Superior temporal gyrus (tissue), 1 donor: ENCODE measurements around the gene APBA2.

Source experiments
- DNase-seq: peaks from one replicate; pipeline ENCODE4 v3.0.0-alpha.2; 2016; ENCODE audit errors: extremely low spot score

Gene APBA2

DNA sequence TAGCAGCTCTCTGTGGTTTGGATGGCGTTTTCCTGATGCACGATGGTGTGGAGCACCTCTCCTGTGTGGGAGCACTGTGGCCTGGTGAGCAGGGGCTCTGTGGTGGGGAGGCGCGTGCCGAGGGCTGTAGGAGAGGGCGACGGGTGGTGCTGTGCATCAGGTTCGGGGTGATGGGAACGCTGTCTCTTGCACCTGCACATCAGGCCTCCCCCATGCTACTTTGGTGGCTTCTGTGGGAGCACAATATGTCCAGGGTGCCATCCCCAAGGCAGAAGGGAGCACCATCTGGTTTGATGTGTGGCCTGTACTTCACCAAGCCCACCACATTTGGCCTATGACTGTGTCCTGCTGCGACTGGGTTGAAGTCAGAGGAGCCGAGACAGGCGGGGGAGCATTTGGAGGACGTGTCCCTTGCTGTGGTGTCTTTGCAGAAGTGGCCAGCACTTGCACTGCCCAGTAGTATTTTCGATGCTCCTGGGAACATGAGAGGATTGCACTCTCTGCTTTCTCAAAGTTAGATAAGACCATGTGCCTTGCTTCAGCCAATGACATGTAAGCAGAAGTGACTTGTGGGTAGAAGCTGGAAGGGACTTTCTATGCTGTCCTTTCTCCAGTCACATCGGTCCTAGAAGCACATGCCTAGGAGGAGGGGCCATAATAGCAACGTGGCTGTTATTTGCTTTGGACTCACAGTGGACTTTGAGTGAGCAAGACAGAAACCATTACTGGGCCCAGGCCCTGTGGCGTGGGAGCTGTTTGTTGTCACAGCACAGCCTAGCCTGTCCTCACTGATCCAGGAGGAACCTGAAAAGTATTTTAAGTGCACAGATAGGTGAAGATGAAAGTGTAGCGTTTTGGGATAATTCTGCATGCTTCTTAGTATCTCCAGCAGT is 72.1 kb downstream of the APBA2 start:
- DNase-seq, result no peak

DNA sequence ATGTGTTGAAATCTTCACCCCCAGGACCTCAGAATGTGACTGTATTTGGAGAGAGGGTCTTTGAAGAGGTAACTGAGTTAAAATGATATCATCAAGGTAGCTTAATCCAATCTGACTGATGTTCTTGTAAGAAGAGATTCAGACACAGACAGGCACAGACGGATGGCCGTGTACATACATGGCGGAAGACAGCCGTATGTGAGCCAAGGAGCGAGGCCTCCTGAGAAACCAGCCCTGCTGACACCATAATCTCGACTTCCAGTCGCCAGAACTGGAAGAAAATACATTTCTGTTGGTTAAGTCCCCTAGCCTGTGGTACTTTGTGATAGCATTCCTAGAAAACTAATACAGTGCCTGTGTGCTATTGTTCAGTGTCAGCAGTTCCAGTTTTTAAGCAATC is 73.6 kb downstream of the APBA2 start:
- no peak for DNase-seq

DNA sequence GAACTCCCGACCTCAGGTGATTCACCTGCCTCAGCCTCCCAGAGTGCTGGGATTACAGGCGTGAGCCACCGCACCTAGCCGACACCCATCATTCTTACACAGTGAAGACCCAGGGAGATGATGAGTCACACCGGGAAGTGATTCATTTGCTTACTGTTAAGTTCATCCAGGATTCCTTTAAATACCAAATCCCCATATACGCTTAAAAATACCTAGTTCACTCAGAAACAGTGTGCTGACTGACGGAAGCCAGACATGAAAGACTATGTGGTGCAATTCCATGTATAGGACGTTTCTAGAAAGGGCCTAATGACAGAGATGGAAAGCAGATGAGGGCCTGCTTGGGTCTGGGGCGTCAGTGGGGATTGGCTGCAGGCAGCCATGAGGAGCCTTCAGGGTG is 75.2 kb downstream of the APBA2 start:
- DNase-seq, result no peak

DNA sequence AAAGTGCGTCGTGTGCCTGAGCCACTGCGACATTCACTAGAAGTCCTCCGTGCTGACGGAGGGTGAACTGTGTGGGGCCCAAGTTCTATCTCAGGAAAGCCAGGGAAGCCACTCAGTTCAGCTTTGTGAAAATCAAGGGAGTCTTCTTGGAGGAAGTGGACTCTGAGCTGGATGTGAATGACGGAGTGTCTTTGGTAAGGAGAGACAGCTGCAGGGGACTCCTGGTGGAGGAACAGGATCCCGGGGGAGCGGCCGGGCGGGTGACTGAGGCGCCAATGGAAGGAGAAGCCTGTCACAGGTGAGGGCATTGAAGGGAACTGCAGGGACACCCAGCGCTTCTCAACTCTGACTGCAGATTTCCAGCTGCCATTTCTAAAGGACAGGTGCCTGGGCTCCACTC is 75.6 kb downstream of the APBA2 start:
- no peak for DNase-seq

DNA sequence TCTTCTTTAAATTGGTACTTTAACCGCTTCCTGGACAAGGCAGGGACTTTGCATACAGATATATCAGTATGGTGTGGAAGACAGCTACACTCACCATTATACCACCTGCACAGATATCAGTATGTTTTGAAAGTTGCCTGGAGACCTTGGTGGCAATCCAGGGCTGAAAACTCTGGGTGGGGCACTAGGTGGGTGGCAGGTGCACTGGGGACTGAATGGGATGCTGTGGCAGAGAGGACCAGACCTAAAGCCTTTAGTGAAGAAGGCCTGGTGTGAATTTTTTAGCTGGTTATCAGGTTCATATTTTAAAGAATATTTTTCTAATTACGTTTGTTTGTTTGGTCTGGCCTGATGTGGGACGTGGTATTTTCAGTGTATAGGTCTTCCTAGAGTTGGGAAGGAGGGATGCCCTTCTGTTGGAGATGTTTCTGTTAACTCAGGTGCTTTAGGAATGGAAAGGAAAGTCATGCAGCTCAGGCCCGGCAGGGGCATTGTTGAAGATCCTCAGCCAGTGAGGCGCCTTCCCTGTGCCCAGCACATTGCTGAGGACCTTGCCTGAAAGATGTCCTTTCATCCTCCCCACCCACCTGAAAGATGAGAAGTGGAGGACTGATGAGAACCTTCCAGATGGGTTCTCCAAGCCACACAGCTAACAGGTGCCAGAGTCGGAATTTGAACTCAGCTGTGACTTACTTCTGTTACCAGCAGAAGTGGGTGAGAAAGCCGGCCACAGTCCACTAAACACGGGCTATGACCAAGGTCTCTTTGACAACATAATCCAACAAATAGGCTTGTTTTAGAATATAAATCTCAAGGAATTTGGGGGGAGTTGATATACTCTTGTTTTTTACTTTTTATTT is 77.3 kb downstream of the APBA2 start:
- no peak for DNase-seq

DNA sequence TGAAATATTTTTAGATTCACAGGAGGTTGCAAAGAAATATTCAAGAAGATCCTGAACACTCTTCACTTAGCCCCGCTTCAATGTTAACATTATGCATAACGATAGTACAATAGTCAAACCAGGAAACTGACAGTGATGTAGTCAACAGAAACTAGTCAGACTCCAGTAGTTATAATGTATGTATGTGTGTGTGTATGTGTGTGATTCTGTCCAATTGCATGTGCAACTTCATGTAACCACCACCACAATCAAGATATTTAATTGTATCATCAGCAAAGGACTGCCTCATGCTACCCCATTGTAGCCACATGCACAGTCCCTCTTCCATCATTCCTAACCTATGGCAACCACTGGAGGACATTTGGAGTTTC is 77.9 kb downstream of the APBA2 start:
- no peak for DNase-seq

DNA sequence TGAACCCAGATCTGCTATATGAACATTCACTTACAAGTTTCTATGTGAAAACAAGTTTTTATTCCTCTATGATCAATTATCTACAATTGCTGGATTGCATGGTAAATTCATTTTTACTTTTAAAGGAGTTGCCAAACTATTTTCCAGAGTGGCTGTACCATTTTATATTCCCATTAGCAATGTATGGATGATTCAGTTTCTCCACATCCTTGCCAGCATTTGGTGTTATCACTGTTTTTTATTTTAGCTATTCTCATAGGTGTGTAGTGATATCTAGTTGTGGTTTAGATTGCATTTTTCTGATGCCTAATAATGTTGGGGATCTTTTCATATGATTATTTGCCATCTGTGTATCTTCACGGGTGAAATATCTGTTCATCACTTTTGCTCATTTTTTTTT is 78.3 kb downstream of the APBA2 start:
- no peak for DNase-seq

DNA sequence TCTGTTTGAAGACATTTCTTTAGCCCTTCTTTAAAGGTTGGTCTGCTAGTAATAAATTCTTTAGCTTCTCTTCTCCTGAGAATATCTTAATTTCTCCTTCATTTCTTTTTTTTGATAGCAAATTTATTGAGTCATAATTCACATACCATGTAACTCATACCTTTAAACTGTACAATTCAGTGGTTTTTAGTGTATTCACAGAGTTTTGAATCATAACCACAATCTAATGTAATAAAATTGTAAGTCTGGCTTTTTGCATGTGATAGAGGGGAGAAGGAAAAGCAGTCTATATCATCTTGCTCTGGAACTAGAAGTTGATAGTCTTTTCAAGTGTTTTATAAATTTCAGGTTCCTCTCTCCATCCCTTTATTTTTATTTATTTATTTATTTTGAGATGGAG is 81.3 kb downstream of the APBA2 start:
- DNase-seq, result no peak

DNA sequence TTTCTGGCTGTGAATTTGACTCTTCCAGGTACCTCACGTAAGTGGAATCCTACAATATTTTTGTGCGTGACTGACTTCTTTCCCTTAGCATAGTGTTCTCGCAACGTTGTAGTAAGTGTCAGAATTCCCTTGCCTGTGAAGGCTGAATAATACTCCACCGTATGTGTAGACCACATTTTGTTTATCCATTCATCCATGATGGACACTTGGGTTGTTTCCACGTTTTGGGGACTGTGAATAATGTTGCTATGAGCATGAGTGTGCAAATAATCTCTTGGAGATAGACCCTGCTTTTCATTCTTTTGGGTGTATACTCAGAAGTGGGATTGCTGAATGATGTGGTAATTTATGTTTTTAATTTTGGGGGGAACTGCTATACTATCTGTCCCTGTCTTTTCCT is 82.2 kb downstream of the APBA2 start:
- no peak for DNase-seq

DNA sequence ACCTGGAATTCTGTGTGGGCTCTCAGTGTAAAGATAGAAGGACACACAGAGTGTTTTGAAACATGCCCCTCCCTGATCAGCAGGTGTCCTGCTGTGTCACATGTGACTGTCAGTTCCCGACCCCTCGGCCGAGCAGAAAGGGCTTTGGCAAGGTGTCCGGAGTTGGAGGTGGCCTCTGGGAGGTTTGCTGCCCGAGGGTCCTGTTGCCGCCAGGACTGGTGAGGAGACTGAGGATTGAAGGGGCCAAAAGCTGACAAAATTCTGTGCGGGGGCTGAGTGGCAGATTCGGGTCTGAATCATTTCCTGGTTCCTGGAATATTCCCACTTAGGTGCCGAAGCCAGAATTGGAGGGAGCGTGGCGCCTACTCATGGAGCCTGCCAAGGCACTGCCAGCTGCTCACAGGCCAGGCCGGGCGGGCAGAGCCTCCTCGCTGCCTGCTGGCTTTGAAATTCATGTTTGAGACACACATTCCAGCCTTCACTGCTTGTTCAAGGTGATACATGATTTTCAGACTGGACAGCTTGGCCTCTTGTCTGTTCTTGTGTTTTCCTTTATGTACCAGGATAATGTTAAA is 83.8 kb downstream of the APBA2 start:
- DNase-seq, result peak; percentile 76

DNA sequence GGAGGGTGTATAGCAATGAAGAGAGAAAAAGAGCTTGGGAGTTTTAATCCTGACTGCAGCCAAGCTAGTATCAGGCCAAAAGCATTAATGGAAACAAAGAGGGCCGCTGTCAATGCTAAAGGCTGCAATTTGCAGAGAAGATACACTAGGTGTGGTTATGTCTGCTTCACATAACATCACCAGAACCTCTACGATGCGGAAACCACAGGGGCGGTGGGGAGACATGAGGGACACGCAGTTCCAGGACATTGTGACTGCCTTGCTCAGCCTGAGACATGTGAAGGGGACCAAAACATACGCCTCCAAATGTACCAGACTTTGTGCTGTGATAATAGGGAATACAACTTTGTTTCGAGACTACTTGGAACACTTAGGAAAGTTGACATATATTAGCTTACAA is 88.4 kb downstream of the APBA2 start:
- DNase-seq, result peak; percentile 24

DNA sequence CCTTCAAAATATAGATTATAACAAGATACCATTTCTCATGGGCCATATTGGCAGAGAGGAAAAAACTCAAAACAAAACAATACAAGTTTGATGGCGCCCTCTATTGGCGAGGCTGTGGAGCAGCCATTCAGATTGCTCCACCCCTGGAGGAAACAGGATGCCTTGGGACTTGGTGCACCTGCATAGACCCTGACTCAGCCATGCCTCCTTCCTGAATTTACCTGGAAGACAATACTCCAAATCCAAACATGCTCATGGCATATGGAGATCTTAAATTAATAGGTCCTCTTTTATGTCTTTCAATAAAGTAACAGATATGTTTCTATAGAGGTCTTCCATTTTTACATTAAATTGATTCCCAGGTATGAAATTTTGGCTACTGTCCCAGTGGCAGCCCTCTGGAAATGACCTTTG is 90.0 kb downstream of the APBA2 start:
- peak; percentile 86 for DNase-seq

DNA sequence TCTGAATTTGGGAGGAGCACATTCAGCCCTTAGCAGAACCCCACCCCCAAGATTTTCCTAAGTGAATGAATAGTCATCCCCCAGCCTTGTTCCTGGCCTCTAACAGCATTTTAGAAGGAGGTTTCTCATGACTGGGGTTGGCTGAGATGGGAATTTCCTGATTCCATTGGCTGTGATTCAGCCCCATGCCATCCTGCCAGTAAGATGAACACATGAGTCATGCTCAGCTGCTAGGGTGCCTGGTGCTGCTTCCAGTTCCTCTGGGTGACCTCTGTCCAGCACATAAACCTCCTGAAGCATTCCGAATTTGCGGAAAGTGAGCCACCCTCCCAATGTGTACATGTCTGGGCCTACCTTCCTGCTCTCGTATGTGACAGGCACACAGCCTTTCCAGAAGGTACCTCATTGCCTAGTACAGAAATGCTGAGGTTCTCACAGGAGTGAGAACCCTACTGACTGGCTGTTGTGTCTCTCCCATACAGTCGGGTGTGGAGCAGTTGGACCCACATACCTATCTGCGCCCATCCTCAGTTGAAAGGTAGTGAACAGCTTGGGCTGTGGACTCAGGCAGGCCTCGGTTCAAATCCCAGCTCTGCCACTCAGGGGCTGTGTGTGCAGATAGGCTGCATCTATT is 91.7 kb downstream of the APBA2 start:
- peak; percentile 97 for DNase-seq

DNA sequence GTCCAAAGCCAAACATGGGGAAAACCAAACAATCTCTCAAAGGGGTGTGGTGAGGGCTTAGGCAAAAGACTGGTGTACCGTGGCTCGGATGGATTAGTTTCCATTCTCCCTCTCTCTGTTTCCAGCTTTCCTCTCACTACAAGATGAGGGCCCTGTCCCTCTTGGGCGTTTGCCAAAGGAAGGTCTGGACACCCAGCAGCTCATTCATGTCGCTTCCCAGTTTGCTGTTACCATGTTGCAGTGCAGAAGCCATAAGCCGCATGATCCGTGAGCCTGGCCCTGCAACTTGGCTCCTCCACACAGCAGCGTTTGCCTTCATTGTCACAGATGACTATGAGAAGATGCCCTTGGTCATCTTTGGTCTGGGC is 92.2 kb downstream of the APBA2 start:
- no peak for DNase-seq

DNA sequence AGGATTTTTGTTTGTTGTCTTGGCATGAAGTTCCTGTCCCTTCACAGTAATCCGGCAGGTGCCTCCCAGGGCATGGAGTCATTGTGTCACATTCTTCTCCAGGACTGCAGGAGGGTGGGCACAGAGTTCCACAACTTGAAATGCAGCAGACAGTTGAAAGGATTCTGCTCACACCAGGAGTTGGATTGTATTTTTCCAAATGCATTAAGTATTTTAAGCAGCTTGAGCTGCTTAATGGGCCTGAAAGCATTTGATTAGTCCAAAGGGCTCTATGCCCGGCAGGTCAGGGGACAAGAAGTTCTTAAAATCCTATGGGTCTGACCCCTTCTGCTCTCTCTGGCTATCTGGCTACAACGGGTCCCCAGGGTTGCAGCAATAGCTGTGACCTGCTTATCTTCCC is 92.9 kb downstream of the APBA2 start:
- no peak for DNase-seq

DNA sequence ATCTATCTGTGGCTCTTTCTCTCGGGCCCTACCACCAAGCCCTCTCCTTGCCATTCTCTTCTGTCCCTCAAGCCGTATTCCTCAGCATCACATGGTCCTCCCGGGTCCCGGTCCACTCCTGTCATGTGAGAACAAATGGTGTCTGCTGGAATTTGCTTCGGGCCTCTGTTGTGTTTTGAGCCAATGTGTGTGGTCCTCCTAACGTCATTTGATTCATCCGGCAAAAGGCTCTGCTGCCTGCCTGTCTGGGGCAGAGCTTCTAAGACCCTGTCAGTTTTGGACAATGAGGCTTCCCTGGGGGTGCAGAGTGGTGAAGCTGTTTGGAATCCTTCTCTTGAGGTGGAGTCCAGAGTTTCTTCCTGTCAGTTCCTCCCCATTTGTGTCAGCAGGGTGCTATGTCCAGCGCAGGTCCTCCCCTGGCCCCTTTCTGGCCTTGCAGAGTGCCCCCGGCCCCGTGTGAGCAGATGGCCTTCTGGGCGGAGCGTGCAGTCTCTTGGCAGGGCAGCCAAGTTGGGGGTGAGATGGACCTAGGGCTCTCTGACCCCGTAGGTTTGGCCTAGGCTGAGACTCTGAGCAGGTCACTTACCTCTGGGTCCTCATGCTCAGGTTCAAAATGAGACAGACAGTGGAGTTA is 93.6 kb downstream of the APBA2 start:
- no peak for DNase-seq

DNA sequence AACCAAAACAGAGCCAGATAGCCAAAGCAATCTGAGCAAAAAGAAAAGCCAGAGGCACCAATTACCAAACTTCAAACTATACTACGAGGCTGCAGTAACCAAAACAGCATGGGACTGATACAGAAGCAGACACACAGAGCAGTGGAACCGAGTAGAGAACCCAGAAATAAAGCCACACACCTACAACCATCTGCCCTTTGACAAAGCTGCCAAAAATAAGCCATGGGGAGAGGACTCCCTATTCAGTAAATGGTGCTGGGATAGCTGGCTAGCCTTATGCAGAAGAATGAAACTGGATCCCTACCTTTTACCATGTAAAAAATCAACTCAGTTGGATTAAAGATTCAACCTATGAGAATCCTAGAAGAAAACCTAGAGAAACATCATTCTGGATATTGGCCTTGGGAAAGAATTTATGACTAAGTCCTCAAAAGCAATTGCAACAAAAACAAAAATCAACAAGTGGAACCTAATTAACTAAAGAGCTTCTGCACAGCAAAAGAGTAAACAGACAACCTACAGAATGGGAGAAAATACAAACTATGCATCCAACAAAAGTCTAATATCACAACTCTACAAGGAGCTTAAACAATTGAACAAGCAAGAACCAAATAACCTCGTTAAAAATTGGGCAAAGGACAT is 95.1 kb downstream of the APBA2 start:
- DNase-seq, result no peak

DNA sequence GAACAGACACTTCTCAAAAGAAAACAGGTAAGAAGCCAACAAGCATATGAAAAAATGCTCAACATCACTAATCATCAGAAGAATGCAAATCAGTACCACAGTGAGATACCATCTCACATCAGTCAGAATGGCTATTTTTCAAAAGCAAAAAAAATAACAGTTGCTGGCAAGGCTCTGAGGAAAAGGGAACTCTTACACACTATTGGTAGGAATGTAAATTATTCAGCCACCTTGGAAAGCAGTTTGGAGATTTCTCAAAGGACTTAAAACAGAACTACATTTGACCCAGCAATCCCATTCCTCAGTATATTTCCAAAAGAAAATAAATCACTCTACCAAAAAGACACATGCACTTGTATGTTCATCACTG is 95.6 kb downstream of the APBA2 start:
- no peak for DNase-seq

DNA sequence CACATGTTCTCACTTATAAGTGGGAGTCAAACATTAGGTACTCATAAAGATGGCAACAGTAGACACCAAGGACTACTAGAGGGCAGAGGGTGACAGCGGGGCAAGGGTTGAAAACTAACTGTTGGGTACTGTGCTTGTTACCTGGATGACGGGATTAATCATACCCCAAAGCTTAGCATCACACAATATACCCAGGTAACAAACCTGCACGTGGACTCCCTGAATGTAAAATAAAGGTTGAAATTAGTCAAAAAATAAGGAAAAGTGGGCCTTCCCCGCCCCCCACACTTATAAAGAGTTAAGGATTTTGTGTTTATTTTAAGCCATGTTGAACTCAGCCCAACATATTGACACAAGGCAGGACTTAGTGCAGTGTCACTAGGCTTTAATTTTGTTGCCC is 96.1 kb downstream of the APBA2 start:
- DNase-seq, result no peak

DNA sequence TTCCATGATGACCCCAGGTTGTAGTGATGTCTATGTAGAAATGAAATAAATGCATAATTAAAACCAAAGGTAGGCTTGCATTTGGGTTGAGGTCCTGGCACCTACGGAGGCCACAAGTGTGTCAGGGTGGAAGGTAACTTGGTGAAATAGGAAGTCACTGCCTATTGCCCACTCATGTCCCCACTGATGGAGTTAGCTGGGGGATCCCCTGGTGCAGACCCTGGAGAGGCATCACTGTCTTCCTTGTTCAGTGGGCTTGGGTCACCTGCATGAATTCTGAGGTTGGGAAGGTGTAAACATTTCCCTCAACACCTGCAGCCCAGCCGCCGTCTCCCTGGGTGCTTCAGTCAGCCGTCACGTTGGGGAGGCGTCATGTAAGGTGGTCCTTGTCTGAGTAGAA is 97.1 kb downstream of the APBA2 start:
- DNase-seq, result no peak
